ENCODE data around the gene RETREG3.

- TF ChIP-seq CTCF (IDR thresholded peaks at IDR 0.05; ENCODE audit: poor library complexity): peak; percentile 39
- no peak for TF ChIP-seq EZH2 (IDR thresholded peaks at IDR 0.05; ENCODE audit: borderline replicate concordance)
- no peak for TF ChIP-seq EZH2phosphoT487 (IDR thresholded peaks at IDR 0.05; ENCODE audit: low read depth, severe bottlenecking, unreplicated experiment)
Measured at GRCh38 chr17:42531455-42532354, 77.5 kb downstream of the RETREG3 start.

All from hepatocyte (in vitro differentiated cells).